ENCODE measurements around the gene STRA8.
"Not testable (repeated sequence)": the region's sequence is repeated elsewhere in the genome, so short reads cannot be mapped to it uniquely, and the experiment has no call there.

STRA8 gene

DNA sequence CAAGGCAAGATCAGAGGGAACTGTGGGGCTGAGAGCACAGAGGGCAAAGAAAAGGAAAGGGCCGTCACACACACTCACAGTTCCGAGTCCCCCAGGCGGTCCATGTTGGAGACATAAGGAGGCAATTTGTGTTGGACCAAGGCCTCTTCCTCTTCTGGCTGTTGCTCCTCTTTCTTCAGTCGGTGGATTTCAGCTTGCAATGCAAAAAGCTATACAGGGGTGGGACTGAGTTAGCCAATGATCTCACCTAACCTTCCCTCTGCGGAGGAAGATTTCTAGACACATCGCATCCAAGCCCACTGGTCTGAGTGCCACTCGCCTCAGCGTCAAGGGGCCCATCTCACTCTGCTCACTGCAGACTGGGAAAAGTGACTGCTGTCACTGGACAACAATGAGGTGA, 27.8 kb upstream of the STRA8 start:
- DNase-seq (ENCODE audit: low read depth), result no peak

DNA sequence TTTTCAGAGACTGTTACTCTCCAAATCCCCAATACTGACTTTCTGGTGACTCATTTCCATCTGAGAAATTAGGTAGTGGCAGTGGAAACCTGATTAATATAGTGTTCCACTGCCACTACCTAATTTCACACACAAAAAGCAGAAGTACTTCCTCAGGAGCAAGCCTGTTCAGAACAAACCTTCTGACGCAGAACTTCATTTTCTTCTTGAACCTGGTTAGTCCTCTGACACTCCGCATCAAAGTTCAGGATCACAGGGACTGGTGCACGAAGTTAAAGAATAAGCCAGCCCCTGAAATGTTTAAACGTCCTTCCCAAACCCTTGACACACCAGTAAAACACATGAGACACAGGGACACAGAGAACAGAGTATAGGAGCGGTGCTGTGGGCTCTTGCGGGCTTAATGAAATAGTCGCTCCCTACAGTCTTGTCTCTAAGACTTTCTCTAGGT, 26.7 kb upstream of the STRA8 start:
- no peak for DNase-seq (ENCODE audit: low read depth)

GRCh38 chr7:135207406-135208101, 26.1 kb upstream of the STRA8 start:
- DNase-seq (ENCODE audit: low read depth), result no peak

- no peak for DNase-seq (ENCODE audit: low read depth)
These were observed 25.4 kb upstream of the STRA8 start for GRCh38 chr7:135208102-135208793.

- no peak for DNase-seq (ENCODE audit: low read depth)
These were observed 24.3 kb upstream of the STRA8 start for GRCh38 chr7:135209225-135209834.

DNA sequence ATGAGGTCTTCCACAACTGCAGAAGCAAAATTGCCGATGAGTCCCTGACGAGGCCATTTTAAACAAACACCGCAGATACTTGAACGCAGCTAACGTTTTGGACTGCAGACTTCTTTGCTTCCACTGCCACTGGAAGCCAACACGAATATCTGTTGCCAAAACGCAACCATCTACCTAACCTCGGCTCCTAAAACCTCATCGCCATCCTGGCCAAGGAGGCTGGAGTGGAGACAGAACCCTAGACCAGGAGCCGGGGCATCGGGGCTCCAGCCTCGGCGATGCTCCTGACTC, 22.8 kb upstream of the STRA8 start:
- DNase-seq (ENCODE audit: low read depth), result no peak

GRCh38 chr7:135211179-135211945, 22.3 kb upstream of the STRA8 start, which contains the start of gene WDR91:
Gene WDR91 (minus strand): TSS chr7:135211526. CDS start chr7:135211502, 24 bp downstream.
- DNase-seq (ENCODE audit: low read depth), result peak; percentile 79

DNA sequence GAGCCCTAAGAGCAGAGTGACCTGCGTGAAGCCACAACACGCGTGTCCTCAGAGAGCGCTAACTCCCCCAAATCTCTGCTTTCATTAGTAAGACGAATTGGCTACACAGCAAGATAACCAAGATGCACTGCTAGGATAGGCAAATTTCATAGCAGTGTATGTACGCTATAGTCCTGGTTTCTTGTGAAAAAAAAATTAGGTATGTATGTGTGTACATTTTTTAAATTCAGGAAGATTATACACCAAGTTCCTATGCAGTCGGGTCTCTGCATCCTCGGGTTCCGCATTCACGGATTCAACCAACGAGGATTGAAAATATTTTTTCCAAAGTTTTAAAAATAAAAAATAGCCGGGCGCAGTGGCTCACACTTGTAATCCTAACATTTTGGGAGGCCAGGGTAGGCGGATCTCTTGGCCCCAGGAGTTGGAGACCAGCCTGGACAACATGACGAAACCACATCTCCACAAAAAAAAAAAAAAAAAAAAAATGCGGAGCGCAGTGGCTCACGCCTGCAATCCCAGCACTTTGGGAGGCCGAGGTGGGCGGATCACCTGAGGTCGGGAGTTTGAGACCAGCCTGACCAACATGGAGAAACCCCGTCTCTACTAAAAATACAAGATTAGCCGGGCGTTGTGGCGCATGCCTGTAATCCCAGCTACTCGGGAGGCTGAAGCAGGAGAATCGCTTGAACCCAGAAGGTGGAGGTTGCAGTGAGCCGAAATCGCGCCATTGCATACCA, 21.5 kb upstream of the STRA8 start:
- peak; percentile 40 for DNase-seq (ENCODE audit: low read depth)

GRCh38 chr7:135213831-135214230, 19.8 kb upstream of the STRA8 start:
- DNase-seq (ENCODE audit: low read depth), result no peak

- DNase-seq (ENCODE audit: low read depth), result no peak
These were observed 18.5 kb upstream of the STRA8 start for GRCh38 chr7:135215180-135215579.

DNA sequence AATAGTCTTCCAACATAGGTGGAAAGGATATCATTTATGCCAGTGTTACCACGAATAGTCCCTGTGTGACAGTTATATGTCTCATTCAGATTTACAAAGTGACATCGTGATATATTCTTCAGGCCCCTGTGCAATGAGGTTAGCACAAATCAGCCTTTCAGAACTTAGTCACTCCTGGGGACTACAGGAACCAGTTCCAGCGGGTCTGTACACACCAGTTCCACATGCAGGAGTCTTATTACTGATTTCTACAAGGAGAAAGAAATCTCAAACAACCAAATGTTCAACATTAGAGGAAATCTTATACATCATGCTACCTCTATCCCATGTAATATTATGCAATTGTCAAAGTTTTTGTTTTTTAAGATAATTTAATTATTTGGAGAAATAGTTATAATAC, 17.9 kb upstream of the STRA8 start:
- no peak for DNase-seq (ENCODE audit: low read depth)

- no peak for DNase-seq (ENCODE audit: low read depth)
These were observed 15.8 kb upstream of the STRA8 start for GRCh38 chr7:135217645-135218509.

DNA sequence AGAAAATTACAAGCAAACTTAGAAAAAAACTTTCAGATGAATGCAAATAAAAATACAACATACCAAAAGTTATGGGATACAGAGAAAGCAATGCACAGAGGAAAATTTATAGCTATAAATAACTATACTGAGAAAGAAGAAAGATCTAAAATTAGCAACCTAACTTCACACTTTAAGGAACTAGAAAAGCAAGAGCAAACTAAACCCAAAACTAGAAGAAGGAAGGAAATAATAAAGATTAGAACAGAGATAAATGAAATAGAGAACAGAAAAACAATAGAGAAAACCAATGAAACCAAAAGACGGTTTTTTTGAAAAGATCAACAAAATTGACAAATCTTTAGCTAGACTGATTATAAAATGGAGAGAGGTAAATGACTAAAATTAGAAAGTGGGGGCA, 9.6 kb upstream of the STRA8 start:
- no peak for DNase-seq (ENCODE audit: low read depth)

DNA sequence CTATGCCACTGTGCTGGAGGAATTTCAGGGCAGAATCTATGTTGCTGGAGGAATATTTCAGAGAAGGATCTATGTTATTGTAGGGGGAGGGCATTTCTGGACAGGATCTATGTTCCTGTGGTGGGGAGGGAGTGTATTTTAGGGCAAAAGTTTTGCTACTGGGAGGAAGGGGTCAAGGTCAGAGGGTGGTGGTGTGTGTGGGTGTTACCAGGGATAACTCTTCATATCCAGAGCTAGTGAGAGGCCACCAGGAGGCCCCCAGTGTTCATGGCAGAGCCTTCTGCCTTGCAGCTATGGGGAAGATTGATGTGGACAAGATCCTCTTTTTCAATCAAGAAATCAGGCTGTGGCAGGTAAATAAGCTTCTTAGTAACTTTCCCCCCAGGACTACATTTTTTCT, 2.0 kb upstream of the STRA8 start:
- DNase-seq (ENCODE audit: low read depth), result no peak

- no peak for DNase-seq (ENCODE audit: low read depth)
These were observed 1.6 kb upstream of the STRA8 start for GRCh38 chr7:135232087-135232486.

- no peak for DNase-seq (ENCODE audit: low read depth)
These were observed 918 bp upstream of the STRA8 start for GRCh38 chr7:135232720-135233119.

DNA sequence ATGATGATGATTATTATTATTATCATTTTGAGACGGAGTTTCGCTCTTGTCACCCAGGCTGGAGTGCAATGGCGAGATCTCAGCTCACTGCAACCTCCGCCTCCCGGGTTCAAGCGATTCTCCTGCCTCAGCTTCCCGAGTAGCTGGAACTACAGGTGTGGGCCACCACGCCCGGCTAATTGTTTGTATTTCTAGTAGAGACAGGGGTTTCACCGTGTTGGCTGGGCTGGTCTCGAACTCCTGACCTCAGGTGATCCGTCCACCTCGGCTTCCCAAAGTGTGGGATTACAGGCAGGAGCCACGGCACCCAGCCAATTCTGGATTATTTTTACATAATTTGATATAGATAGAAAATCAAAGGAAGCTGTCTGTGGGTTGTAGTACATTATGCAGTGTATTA, 457 bp downstream of the STRA8 start:
- DNase-seq (ENCODE audit: low read depth), result not testable (repeated sequence)

DNA sequence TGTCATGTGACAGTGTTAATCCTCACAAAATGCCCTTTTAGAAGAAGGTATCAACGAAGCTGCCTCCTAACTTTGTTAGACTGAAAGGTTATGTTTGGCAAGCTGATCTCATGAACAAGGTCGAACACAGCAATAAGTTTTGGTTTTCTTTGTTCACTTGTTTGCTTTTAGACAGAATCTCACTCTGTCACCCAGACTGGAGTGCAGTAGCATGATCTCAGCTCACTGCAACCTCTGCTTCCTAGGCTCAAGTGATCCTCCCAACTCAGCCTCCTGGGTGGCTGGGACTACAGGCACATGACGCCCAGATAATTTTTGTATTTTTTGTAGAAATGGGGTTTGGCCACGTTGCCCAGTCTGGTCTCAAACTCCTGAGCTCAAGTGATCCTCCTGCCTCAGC, 1.1 kb downstream of the STRA8 start:
- DNase-seq (ENCODE audit: low read depth), result no peak

DNA sequence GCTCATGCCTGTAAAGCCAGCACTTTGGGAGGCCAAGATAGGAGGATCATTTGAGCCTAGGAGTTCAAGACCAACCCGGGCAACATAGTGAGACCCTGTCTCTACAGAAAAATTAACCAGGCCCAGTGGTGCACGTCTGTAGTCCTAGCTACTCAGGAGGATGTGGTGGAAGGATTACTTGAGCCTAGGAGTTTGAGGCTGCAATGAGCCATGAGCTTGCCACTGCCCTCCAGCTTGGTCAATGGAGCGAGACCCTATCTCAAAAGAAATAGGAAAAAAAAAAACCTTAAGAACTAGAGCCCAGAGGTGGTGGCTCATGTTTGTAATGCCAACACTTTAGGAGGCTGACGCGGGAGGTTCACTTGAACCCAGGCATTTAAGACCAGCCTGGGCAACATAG, 2.2 kb downstream of the STRA8 start:
- DNase-seq (ENCODE audit: low read depth), result no peak

DNA sequence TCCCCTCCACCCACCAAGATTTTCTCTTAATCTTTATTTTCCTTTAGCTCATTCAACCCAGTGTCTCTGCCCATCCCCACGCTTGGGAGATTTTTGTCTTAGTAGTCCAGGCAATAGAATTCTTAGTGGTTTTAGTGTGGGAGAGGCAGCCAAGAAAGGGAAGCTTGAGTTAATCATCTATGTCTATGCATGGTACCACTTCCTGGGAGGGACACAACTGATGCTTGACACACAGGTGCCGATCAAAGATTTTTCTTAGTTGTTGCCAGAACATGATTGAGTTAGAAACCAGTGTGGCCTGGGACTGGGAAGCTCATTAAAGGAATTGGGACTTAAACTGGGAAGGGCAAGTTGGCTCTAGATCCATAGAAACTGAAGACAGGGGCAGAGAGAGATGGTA, 3.1 kb downstream of the STRA8 start:
- DNase-seq (ENCODE audit: low read depth), result no peak

DNA sequence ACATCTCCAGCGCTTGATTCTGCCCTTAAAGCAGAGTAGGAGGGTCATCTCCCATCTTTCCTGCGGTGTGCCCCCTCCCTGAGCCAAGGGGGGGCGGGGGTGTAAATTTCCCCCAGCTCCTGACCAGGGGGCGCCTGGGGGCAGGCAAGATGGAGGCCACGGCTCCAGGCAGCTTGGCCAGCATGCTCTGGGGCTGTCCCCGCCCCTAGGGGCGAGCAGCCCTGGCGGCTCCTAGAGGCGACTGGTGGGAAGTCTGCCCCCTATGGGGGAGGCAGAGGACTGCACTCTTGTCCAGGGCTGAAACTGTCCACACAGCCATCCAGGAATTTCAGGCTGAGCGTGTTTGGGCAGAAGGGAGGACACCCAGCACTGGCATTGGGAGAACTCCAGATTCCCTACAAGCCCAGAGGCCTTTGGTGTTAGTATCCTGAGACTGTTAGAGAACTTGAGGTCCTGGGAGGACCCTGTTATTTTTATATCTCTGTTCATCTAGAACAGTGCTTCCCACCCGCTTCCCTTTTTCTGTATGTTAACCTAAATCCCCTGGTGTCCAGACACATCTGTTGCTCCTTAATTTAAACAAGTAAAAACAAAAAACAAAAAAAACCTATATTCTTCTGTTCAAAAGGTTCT, 4.6 kb downstream of the STRA8 start:
- no peak for DNase-seq (ENCODE audit: low read depth)
